Type B pancreatic cell (in vitro differentiated cells): Measurements from ENCODE around the gene PLCD3. TPM values are rescaled to one million over a fixed set of nuclear protein-coding genes. Genes with fewer than 3 reads are reported as not detected.

Source experiments
- DNase-seq: peaks from one replicate; pipeline ENCODE4 v3.0.0; 2021; ENCODE audit warnings: mixed read lengths; ENCODE audit not compliant: unreplicated experiment; ENCODE audit errors: extremely low spot score
- H3K27ac Mint-ChIP-seq: 2 replicates; pipeline ENCODE4 v1.8.0; 2021; ENCODE audit warnings: mild to moderate bottlenecking, mixed read lengths
- H3K27me3 Mint-ChIP-seq: 2 replicates; pipeline ENCODE4 v1.8.0; 2021; ENCODE audit warnings: mixed read lengths
- H3K36me3 Mint-ChIP-seq: 2 replicates; pipeline ENCODE4 v1.8.0; 2021; ENCODE audit warnings: mixed read lengths
- H3K4me1 Mint-ChIP-seq: one replicate; pipeline ENCODE4 v1.8.0; 2021; ENCODE audit warnings: mixed read lengths; ENCODE audit not compliant: unreplicated experiment
- H3K4me3 Mint-ChIP-seq: 2 replicates; pipeline ENCODE4 v1.8.0; 2021; ENCODE audit warnings: mild to moderate bottlenecking, mixed read lengths
- H3K9me3 Mint-ChIP-seq: 2 replicates; pipeline ENCODE4 v1.8.0; 2021; ENCODE audit warnings: mixed read lengths
- CTCF ChIP-seq: fragments of 200-600 bp; sonication (generic); conservative IDR thresholded peaks from 2 replicates; pipeline ENCODE4 v1.5.0; 2021; ENCODE audit warnings: antibody characterized with exemption, mild to moderate bottlenecking
- total RNA-seq: library from RNA; stranded (reverse); gene quantifications from 2 replicates; pipeline ENCODE4 v1.2.1, GENCODE V29; 2021; ENCODE audit warnings: low replicate concordance

The PLCD3 gene
- total RNA-seq, 1 donor from 2014 or later: 45.8 TPM

GRCh38 chr17:45120558-45120957 lies 11.8 kb downstream of the PLCD3 start:
- no peak for TF ChIP-seq CTCF
- H3K27me3 Mint-ChIP-seq: no peaks in the 10 kb centered on the region
- H3K9me3 Mint-ChIP-seq: no peaks in the 10 kb centered on the region
- no peak for DNase-seq
- no peak overlapping the region for H3K27ac Mint-ChIP-seq
- no peaks in the 10 kb centered on the region for H3K36me3 Mint-ChIP-seq
- peaks cover 18% of the 10 kb centered on the region for H3K4me1 Mint-ChIP-seq
- H3K4me3 Mint-ChIP-seq: no peak overlapping the region

GRCh38 chr17:45119964-45120363 lies 12.4 kb downstream of the PLCD3 start:
- Mint-ChIP-seq H3K9me3 (no peaks in the 10 kb centered on the region), H3K36me3 (no peaks in the 10 kb centered on the region), H3K27me3 (no peaks in the 10 kb centered on the region), H3K4me1 (peaks cover 18% of the 10 kb centered on the region), H3K27ac (no peak overlapping the region), H3K4me3 (no peak overlapping the region)
- no peak for TF ChIP-seq CTCF
- no peak for DNase-seq

GRCh38 chr17:45118691-45119090 lies 13.6 kb downstream of the PLCD3 start:
- H3K4me3 Mint-ChIP-seq: no peak overlapping the region
- H3K36me3 Mint-ChIP-seq: no peaks in the 10 kb centered on the region
- H3K9me3 Mint-ChIP-seq: no peaks in the 10 kb centered on the region
- no peak overlapping the region for H3K27ac Mint-ChIP-seq
- TF ChIP-seq CTCF: no peak
- H3K27me3 Mint-ChIP-seq: no peaks in the 10 kb centered on the region
- DNase-seq: no peak
- H3K4me1 Mint-ChIP-seq: peaks cover 14% of the 10 kb centered on the region

GRCh38 chr17:45117848-45118646 lies 14.3 kb downstream of the PLCD3 start:
- Mint-ChIP-seq H3K36me3 (no peaks in the 10 kb centered on the region), H3K4me1 (peaks cover 10% of the 10 kb centered on the region), H3K4me3 (no peak overlapping the region), H3K9me3 (no peaks in the 10 kb centered on the region), H3K27ac (no peak overlapping the region), H3K27me3 (no peaks in the 10 kb centered on the region)
- no peak for DNase-seq
- TF ChIP-seq CTCF: no peak

GRCh38 chr17:45117334-45117733 lies 15.0 kb downstream of the PLCD3 start:
- H3K27ac Mint-ChIP-seq: no peak overlapping the region
- no peaks in the 10 kb centered on the region for H3K27me3 Mint-ChIP-seq

More at GRCh38 chr17:45117334-45117733, 15.0 kb downstream of the PLCD3 start:
- Mint-ChIP-seq H3K36me3 (no peaks in the 10 kb centered on the region), H3K4me3 (no peak overlapping the region), H3K9me3 (no peaks in the 10 kb centered on the region), H3K4me1 (peaks cover 8% of the 10 kb centered on the region)
- DNase-seq: no peak
- no peak for TF ChIP-seq CTCF
